Stimulated activated CD4-positive, alpha-beta T cell treated with anti-CD3 and anti-CD28 coated beads, TNF-alpha, amount 100 ng/mL, for 24 hours (primary cell): ENCODE data around the gene MDFIC.

ENCODE experiments used
- DNase-seq, 3 experiments: peaks; one replicate each; pipeline ENCODE4 v3.0.0-alpha.2; 2020; ENCODE audit warnings: low read depth in 3 of 3

Gene MDFIC

DNA sequence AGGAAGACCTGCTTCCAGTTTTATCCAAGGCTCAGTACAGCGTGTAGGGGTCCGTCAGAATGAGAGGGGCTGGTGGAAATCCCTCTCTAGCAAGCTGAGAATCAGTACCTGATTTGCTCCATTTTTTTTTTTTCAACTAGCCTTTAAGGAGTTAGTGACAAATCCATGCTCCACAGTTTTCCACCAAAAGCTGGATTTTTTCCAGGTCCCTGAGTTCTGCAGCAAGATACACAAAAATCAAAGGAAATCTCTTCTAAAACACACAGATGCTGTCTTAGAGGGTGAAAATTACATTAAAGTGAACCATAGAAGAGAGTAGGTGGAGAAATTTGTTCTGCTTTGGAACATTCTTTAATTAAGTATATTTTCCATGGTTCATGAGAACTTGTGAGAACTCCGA is 30.4 kb downstream of the MDFIC start:
- DNase-seq, result no peak

DNA sequence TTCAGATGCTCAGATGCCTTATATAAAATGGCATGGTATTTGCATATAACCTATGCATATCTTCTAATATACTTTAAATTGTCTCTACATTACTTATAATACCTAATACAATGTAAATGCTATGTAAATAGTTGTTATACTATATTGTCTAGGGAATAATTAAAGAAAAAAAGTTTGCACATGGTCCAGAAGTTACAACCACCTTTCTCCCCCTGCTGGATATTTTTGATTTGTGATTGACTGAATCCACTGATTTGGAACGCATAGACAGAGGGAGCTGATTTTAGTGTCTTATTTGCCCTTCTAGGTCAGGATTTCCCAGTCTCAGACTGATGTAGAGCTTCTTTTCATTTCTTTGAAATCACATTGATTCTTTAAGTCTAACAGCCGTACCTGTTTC is 31.8 kb downstream of the MDFIC start:
- no peak for DNase-seq

- no peak for DNase-seq
Measured at GRCh38 chr7:114956702-114957101, 34.8 kb downstream of the MDFIC start.

DNA sequence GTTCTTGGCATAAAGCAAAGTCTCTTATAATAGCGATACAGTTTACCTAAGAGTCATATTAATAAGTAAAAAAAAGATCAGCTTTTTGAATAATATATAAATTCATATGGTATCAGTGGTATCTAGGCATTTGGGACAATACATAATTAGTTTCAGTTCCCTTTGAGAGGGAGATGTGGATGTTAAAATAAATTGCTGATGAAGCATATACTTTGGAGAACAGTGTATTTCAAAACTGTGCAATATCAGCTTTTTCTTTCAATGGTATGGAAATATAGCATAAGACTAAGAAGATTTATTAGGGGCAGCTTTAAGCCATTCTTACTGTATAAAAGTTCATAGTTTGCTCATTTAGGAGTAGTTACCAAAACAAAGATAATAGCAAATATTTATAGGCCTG is 35.5 kb downstream of the MDFIC start:
- no peak for DNase-seq

DNA sequence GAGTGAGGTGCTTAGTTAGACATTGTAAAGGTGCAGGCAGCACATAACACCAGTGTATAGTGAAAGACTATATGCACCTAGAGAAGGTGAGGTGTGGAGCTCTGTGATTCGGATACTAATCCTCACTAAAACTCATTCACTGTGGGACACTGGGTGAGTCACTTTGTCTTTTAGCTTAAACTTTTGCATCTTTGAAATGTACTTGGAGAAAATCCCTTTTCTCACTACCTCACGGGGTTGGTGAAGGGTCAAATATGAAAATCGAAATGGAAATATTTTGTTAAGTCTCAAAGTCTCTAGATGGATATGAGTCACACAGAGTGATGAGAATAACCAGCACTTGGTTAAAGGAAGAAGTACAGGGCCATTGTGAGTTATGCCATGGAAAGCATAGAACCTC is 38.0 kb downstream of the MDFIC start:
- DNase-seq, result no peak

GRCh38 chr7:114962441-114962840 is 40.5 kb downstream of the MDFIC start:
- DNase-seq, result no peak

GRCh38 chr7:114966156-114966555 is 44.3 kb downstream of the MDFIC start:
- no peak for DNase-seq

GRCh38 chr7:114969096-114969495 is 47.2 kb downstream of the MDFIC start:
- no peak for DNase-seq

DNA sequence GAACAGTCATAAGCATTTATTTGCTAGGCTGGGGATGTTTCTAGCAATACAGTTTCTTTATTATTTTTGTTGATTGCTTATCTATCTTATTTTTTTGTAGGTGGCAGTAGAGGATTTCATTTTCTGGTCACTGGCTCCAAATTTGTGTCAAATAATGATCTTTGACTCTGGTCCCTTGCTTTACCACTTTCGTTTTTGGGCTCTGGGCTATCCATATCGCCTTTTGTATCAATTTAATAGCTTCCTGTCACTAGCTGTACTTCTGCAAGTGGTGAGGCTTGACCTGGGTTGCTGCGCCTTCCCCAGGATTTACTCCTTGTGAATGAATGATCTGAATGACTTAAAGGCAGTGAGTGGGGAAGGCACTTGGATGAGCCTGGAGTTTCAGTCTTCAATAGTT is 48.4 kb downstream of the MDFIC start:
- no peak for DNase-seq

GRCh38 chr7:114970732-114971131 is 48.8 kb downstream of the MDFIC start:
- DNase-seq, result no peak

DNA sequence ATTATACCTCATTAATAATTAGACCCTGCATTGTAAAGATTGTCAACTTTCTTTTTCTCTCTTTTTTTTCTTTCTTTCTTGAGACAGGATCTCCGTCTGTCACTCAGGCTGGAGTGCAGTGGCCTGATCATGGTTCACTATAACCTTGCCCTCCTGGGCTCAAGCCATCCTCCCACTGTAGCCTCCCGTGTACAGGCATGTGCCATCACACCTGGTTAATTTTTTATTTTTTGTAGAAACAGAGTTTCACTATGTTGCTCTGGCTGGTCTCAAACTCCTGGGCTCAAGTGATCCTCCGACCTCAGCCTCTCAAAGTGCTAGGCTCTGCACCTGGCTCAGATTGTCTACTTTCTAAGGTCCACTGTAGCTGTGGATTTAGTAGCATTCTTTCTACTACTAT is 50.7 kb downstream of the MDFIC start:
- no peak for DNase-seq

GRCh38 chr7:114973147-114973546 is 51.3 kb downstream of the MDFIC start:
- no peak for DNase-seq

DNA sequence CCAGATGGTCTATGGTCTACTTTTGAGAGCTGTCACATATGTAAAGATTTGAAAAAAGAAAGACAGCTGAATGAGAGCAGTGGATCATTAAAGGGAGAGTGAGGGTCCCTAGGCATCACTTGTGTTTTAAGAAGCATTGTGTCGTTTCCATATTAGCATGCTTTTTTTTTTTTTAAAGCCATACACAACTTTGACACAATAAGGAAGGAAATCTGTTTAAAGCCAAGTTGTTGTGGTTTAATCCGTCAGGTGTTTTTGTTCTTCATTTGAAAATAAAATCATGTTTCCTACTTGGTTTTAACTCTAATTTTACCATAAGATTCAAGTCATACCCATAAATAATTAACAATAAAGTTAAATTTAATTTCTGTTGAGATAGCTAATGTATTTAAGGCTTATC is 53.5 kb downstream of the MDFIC start:
- DNase-seq, result no peak

- no peak for DNase-seq
Measured at GRCh38 chr7:114976666-114977065, 54.8 kb downstream of the MDFIC start.

- DNase-seq, result no peak
Measured at GRCh38 chr7:114977277-114977676, 55.4 kb downstream of the MDFIC start.

GRCh38 chr7:114979388-114979787 is 57.5 kb downstream of the MDFIC start:
- no peak for DNase-seq

DNA sequence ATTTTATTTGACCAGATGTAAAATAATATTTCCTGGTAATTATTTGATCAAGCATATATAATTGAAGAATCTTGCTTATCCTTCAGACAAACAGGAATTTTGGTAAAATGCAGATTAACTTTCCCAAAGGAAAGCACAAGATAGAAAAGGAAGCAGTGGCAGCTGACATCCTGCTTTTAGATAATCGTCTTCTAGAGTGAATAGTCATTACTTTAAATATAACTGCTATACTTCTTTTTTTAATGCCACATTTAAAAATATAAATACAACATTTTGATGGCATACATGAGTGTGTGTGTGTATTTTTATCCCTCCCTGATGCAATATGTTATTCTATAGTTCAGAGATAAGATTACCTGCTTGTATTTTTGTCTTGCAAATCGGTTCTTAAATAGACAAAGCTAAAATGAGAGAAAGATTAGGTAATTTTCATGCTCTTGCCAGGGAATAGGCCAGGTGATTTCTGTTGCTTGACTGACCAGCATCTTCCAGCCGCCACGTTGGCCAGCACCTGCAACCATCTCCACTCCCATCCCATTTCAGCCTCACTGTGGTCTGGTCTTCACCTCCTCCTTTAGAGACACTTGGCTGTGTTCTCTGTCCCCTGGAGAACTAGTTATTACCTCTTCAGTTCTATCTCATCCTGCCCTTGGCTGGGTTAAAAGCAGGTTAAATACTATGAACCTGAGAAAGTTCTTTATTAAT is 58.1 kb downstream of the MDFIC start:
- no peak for DNase-seq

- no peak for DNase-seq
Measured at GRCh38 chr7:114981323-114981722, 59.4 kb downstream of the MDFIC start.

GRCh38 chr7:114985116-114985715 is 63.3 kb downstream of the MDFIC start:
- no peak for DNase-seq

DNA sequence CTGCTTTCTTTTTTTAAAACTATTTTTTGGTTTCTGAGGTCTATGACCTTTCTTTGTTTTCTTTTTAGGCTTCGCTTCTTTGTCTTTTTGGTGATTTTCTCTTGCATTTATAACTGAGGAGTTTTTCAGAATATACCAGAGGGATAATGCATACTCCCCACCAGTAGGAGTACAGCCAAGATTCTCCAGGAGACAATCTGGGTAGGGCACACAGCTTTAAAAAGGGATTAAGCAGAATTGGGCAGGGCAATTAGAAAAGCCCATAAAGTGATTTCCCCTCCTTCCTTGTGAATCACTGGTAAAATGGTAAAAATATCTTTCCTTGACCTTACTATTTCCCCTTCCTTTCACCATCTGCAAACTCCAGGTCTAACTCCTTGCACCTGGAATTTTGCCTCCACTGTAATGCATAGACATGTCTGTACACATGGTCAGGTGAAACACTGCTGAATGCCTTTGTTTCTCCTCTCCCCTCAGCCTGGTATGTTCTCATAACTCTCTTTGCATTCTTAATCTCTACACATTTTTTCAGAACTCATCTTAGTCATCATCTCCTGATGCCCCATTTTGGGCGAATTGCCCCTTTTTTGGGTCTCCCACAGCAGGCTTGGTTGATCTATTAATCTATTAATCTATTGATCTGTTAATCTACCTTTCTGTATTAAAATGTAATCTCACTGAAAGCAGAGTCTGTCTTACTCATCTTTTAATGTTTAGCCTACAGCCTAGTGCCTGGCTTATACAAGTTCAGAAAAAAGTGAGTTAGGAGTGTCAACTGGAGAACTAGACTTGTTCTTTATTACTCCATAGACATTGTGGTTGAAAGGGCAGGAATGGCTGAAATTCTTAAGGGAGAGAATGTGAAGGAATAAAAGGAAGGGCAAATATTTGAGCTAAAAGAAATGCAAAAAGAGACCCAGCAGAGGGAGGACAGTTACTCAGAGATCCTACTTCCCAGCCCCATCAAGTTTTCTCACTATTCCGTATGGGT is 64.6 kb downstream of the MDFIC start:
- DNase-seq, result no peak

GRCh38 chr7:114988026-114988425 is 66.1 kb downstream of the MDFIC start:
- DNase-seq, result no peak

DNA sequence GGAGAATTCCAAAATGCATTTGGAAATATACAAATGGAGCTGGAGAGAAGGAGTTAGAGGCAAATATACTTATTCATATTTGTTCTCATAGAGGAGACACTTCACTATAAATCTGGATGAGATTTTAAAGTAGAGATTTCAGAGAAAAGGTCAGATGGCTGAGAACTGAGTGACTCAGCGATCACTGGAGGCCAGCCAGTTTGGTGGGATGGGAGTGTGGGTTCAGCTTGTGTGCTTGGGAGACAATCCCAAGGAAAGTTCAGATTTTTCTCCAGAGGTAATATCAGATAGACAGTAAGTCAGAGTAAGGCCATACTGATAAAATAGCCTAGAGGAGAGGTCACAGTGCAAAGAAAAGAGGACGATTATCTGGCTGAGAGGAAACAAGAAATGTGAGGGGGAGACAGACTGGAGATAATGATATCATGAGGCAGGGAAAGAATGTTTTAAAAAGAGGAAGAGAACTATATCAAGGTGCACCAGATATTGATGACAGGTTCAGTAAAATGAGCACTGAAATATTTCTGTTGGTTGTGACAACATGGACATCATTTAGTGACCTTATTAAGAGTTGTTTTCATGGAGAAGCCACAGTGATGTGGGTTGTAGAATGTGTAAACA is 67.0 kb downstream of the MDFIC start:
- DNase-seq, result no peak
